ENCODE data around the gene ATF6.

The ATF6 gene

GRCh38 chr1:161930064-161930463 is 163.9 kb downstream of the ATF6 start:
- TF ChIP-seq CTCF (IDR thresholded peaks at IDR 0.05; ENCODE audit: low read depth, low read length, missing control alignments): no peak
- Histone ChIP-seq H3K27ac (peak overlapping the region; percentile 40), H3K27me3 (replicated peaks) (no peaks in the 10 kb centered on the region), H3K4me3 (ENCODE audit: low read depth, low read length) (no peak overlapping the region), H3K36me3 (replicated peaks) (no peaks in the 10 kb centered on the region)
- no peak for DNase-seq
- in situ Hi-C loops (cut with HindIII; ENCODE audit: low pct_ligation_motif_present, low sequenced_read_pairs): no loop called here

GRCh38 chr1:161932668-161933067 is 166.5 kb downstream of the ATF6 start:
- TF ChIP-seq CTCF (IDR thresholded peaks at IDR 0.05; ENCODE audit: low read depth, low read length, missing control alignments): no peak
- H3K27me3 ChIP-seq (replicated peaks): no peaks in the 10 kb centered on the region
- DNase-seq: no peak
- H3K27ac ChIP-seq: no peak overlapping the region
- H3K36me3 ChIP-seq (replicated peaks): no peaks in the 10 kb centered on the region
- in situ Hi-C loops (cut with HindIII; ENCODE audit: low pct_ligation_motif_present, low sequenced_read_pairs): no loop called here
- H3K4me3 ChIP-seq (ENCODE audit: low read depth, low read length): no peak overlapping the region

- Histone ChIP-seq H3K27ac (no peak overlapping the region), H3K4me3 (ENCODE audit: low read depth, low read length) (no peak overlapping the region)
- in situ Hi-C loops (cut with HindIII; ENCODE audit: low pct_ligation_motif_present, low sequenced_read_pairs): no loop called here
Observed at GRCh38 chr1:161933592-161934588, 167.8 kb downstream of the ATF6 start.

GRCh38 chr1:161935264-161935663 is 169.1 kb downstream of the ATF6 start:
- no peaks in the 10 kb centered on the region for H3K36me3 ChIP-seq (replicated peaks)
- no peaks in the 10 kb centered on the region for H3K27me3 ChIP-seq (replicated peaks)
- H3K27ac ChIP-seq: no peak overlapping the region
- in situ Hi-C loops (cut with HindIII; ENCODE audit: low pct_ligation_motif_present, low sequenced_read_pairs): no loop called here
- H3K4me3 ChIP-seq (ENCODE audit: low read depth, low read length): no peak overlapping the region
- DNase-seq: no peak
- TF ChIP-seq CTCF (IDR thresholded peaks at IDR 0.05; ENCODE audit: low read depth, low read length, missing control alignments): no peak

More at GRCh38 chr1:161933592-161934588, 167.8 kb downstream of the ATF6 start:
- TF ChIP-seq CTCF (IDR thresholded peaks at IDR 0.05; ENCODE audit: low read depth, low read length, missing control alignments): no peak
- no peaks in the 10 kb centered on the region for H3K36me3 ChIP-seq (replicated peaks)
- DNase-seq: no peak
- no peaks in the 10 kb centered on the region for H3K27me3 ChIP-seq (replicated peaks)

- no peak for DNase-seq
- no peak for TF ChIP-seq CTCF (IDR thresholded peaks at IDR 0.05; ENCODE audit: low read depth, low read length, missing control alignments)
- H3K27me3 ChIP-seq (replicated peaks): no peaks in the 10 kb centered on the region
- no peak overlapping the region for H3K4me3 ChIP-seq (ENCODE audit: low read depth, low read length)
- H3K27ac ChIP-seq: no peak overlapping the region
- H3K36me3 ChIP-seq (replicated peaks): no peaks in the 10 kb centered on the region
- in situ Hi-C loops (cut with HindIII; ENCODE audit: low pct_ligation_motif_present, low sequenced_read_pairs): no loop called here
Observed at GRCh38 chr1:161936786-161937185, 170.7 kb downstream of the ATF6 start.
